Natural killer cell treated with Interleukin-12 subunit alpha and Interleukin-12 subunit beta and Interleukin-15 and Interleukin-18, amount 100 ng/mL, for 72 hours (primary cell): ENCODE measurements around the gene DDX31. TPM values are rescaled to one million over a fixed set of nuclear protein-coding genes. Genes with fewer than 3 reads are reported as not detected.
A peak's percentile ranks its signal among the peaks of the same experiment; 100 is the strongest.

ENCODE experiments used
- ATAC-seq, 2 donors: fragments of 150-1000 bp; cut with Tn5 transposase in 1 of 2; sonication (Bioruptor Pico), chemical (Tn5 transposase) in 1 of 2; 2 replicates each; pipeline ENCODE4 v1.10.0; 2021
- DNase-seq: peaks from one replicate; pipeline ENCODE4 v3.0.0; 2022; ENCODE audit warnings: low spot score
- H3K27ac Mint-ChIP-seq, 2 donors: 1 replicate in 1 of 2; 2 replicates in 1 of 2; pipeline ENCODE4 v1.8.0; 2022; ENCODE audit warnings: mixed read lengths in 2 of 2, mild to moderate bottlenecking in 1 of 2, moderate library complexity in 1 of 2
- H3K27me3 Mint-ChIP-seq, 2 donors: 1 replicate in 1 of 2; 2 replicates in 1 of 2; pipeline ENCODE4 v1.8.0; 2022; ENCODE audit warnings: mixed read lengths in 2 of 2
- H3K36me3 Mint-ChIP-seq: one replicate; pipeline ENCODE4 v1.8.0; 2022; ENCODE audit warnings: mixed read lengths
- H3K4me1 Mint-ChIP-seq, 2 donors: 1 replicate in 1 of 2; 2 replicates in 1 of 2; pipeline ENCODE4 v1.8.0; 2022; ENCODE audit warnings: low read depth in 2 of 2, mixed read lengths in 2 of 2, mild to moderate bottlenecking in 1 of 2
- H3K4me3 Mint-ChIP-seq: one replicate; pipeline ENCODE4 v1.8.0; 2022; ENCODE audit warnings: mixed read lengths
- H3K9me3 Mint-ChIP-seq: 2 replicates; pipeline ENCODE4 v1.8.0; 2022; ENCODE audit warnings: mixed read lengths
- total RNA-seq, 2 donors: library from RNA; stranded (reverse); gene quantifications; one replicate each; pipeline ENCODE4 v1.2.3, GENCODE V29; 2022

DDX31 gene
- total RNA-seq, 2 donors from 2014 or later: 17.6 to 31.0 TPM

DNA sequence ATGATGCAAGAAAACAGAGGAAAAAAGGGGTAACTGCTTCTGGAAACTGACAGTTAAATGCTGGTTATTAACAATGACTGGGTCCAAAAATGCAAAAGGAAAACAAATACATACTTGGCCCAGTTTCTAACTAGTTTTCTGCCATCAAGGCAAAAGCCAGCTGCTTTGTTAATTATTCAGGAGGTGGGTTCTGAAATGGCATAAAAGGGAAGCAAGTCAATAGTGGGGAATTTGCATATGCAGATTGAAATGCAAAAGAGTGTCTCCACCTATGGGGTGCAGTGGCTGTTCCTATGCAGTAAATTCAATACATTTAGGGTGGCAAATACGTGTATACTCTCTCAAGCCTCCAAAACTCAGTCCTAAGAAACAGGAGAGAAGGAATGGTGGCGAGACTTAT lies 54.0 kb downstream of the DDX31 start:
- DNase-seq (no peak), ATAC-seq (no peak)
- Mint-ChIP-seq H3K27ac (no peak overlapping the region), H3K4me1 (peaks cover 11 to 13% of the 10 kb centered on the region in 2 donors), H3K9me3 (no peaks in the 10 kb centered on the region), H3K27me3 (no peaks in the 10 kb centered on the region), H3K4me3 (no peak overlapping the region), H3K36me3 (peaks cover 38% of the 10 kb centered on the region)

DNA sequence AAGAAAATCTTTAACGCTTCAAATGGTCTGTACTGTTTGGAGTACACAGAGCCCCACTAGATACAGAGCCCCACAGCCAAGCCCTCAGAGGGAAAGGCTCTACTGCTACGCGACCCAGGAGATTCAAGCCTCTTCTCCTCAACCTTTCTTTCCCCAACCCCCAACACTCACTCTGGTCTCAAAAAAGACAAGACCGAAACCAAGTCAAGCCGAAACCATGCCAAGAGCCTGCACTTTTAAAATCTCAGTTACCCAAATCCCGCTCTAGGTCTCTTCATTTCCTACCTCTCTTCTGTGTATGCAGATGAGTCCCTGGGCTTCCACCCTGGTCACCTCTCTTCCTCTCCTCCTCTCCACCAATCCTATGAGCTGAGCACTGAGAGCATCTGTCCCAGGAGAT lies 55.5 kb downstream of the DDX31 start:
- H3K27ac Mint-ChIP-seq: no peak overlapping the region
- H3K36me3 Mint-ChIP-seq: peaks cover 38% of the 10 kb centered on the region
- H3K4me3 Mint-ChIP-seq: no peak overlapping the region
- ATAC-seq: no peak
- H3K9me3 Mint-ChIP-seq: no peaks in the 10 kb centered on the region
- H3K4me1 Mint-ChIP-seq: peaks cover 11 to 13% of the 10 kb centered on the region in 2 donors
- no peak for DNase-seq
- H3K27me3 Mint-ChIP-seq: no peaks in the 10 kb centered on the region

DNA sequence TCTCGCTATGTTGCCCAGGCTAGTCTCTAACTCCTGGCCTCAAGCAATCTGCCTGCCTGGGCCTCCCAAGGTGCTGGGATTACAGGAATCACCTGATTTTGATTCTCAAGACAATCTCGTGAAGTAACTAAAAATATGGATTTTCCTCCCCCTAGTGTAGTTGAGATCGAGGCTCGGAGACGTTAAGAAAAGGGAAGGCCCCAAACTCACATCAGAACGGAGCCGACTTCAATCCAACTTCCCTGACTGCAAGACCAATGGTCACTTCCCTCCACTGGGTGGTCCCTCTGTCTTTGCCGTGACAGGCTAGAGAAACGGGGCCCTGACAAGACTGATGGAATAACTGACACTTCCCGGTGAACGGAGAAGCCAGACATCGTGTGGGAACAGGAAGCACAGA lies 59.1 kb downstream of the DDX31 start:
- DNase-seq (no peak), ATAC-seq (no peak)
- no peak overlapping the region for H3K27ac Mint-ChIP-seq
- H3K27me3 Mint-ChIP-seq: no peaks in the 10 kb centered on the region
- peaks cover 19% of the 10 kb centered on the region for H3K36me3 Mint-ChIP-seq
- no peak overlapping the region for H3K4me3 Mint-ChIP-seq
- no peaks in the 10 kb centered on the region for H3K9me3 Mint-ChIP-seq
- H3K4me1 Mint-ChIP-seq: no peaks in the 10 kb centered on the region

DNA sequence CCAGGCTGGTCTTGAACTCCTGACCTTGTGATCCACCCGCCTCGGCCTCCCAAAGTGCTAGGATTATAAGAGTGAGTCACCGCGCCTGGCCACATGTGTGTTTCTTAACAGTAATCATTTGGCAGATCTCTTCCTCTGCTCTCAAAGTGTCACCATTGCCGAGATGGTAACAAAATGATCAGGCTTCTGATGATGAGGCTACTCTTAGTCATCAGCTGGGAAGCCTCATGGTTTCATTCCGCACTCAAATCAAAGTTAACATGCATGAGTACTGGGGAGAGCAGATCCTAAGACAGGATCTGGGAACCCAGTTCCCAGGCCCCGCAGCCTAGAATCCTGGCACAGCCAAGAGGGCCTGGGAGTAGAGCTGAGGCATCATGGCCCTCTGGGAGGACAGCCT lies 60.0 kb downstream of the DDX31 start:
- H3K4me1 Mint-ChIP-seq: no peaks in the 10 kb centered on the region
- peaks cover 24% of the 10 kb centered on the region for H3K36me3 Mint-ChIP-seq
- H3K9me3 Mint-ChIP-seq: no peaks in the 10 kb centered on the region
- no peak overlapping the region for H3K27ac Mint-ChIP-seq
- no peak overlapping the region for H3K4me3 Mint-ChIP-seq
- DNase-seq (no peak), ATAC-seq (no peak)
- H3K27me3 Mint-ChIP-seq: no peaks in the 10 kb centered on the region

DNA sequence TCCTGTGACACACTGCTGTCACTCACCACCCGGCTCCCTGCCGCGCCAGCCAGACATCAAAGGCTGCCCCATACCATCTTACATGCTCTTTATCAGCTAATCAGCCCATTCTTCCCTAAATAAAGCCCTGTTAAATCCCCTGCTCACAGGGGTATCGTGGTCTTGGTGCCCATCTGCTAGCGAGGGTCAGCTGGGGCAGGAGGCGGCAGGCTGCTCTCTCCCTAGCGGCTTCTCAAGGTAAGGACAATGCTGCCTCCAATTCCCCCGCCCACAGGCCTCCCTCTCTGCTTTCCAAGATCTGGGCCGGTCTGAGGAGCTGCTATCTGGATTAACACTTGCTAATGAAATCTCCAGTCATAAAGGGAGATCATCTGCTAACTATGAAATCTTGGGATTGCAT lies 60.6 kb downstream of the DDX31 start:
- no peaks in the 10 kb centered on the region for H3K9me3 Mint-ChIP-seq
- ATAC-seq: no peak
- H3K4me3 Mint-ChIP-seq: no peak overlapping the region
- H3K4me1 Mint-ChIP-seq: no peaks in the 10 kb centered on the region
- no peaks in the 10 kb centered on the region for H3K27me3 Mint-ChIP-seq
- no peak overlapping the region for H3K27ac Mint-ChIP-seq
- DNase-seq: no peak
- H3K36me3 Mint-ChIP-seq: peaks cover 20% of the 10 kb centered on the region

DNA sequence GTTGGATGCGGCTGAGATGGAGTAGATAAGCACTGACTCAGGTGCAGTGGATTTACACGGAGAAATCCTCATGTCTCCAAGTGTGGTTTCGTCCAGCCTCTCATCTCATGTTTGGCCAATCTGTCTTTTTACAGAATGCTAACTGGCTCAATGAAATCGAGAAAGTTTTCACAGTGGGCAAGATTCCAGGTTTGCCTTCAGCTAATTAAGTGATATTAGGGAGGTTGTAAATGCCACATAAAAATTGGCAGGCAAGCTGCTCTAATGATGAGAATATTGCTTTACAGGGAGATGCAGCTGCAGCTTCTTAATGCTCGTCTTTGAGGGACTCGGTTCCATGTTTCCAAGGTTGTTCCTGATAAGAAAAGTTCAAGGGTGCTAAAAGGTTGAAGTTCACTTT lies 63.7 kb downstream of the DDX31 start:
- Mint-ChIP-seq H3K4me1 (peaks cover 0 to 6% of the 10 kb centered on the region in 2 donors), H3K27me3 (no peaks in the 10 kb centered on the region), H3K9me3 (no peaks in the 10 kb centered on the region), H3K27ac (no peak overlapping the region), H3K4me3 (no peak overlapping the region), H3K36me3 (peaks cover 17% of the 10 kb centered on the region)
- ATAC-seq (no peak), DNase-seq (no peak)

DNA sequence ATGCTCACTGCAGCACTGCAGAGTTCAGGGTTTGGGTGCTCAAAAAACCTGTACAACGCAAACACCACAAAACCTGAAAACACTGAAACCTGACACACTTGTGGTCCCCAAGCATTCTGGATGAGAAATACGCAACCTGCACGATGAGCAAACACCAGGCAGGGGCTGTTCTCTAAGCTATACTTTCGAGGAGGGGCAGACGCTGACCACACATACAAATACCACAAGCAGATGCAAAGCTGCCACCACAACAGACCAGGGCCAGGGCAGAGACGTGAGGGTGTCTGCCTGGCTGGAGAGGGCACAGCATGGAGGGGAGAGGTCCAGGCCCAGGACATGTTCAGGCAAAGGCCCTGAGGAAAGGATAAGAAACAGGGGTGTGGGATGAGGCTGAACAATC lies 64.4 kb downstream of the DDX31 start:
- DNase-seq: no peak

DNA sequence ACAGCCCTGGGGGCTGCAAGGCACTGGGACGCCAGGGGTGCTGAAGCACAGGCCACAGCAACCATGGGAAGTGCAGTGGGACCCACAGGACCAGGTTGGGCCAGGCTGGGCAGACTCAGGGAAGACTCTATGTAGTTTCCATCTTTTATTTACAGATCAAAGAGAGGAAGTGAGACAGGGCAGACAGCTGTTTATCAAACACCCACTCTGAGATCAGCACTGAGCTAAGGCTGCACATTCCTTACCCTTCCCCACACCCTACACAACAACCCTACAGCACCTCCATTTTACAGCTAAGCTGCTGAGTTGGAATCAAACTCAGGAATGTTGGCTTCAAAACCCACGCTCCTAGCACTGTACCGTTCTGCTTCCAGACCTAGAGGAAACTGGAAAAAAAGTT lies 67.6 kb downstream of the DDX31 start:
- ATAC-seq (no peak), DNase-seq (no peak)
- H3K27ac Mint-ChIP-seq: no peak overlapping the region
- peaks cover 17% of the 10 kb centered on the region for H3K36me3 Mint-ChIP-seq
- no peak overlapping the region for H3K4me3 Mint-ChIP-seq
- H3K9me3 Mint-ChIP-seq: no peaks in the 10 kb centered on the region
- no peaks in the 10 kb centered on the region for H3K27me3 Mint-ChIP-seq
- peaks cover 0 to 9% of the 10 kb centered on the region in 2 donors for H3K4me1 Mint-ChIP-seq

More for the DNA sequence above, 64.4 kb downstream of the DDX31 start:
- ATAC-seq: no peak
- Mint-ChIP-seq H3K4me1 (peaks cover 0 to 6% of the 10 kb centered on the region in 2 donors), H3K9me3 (no peaks in the 10 kb centered on the region), H3K4me3 (no peak overlapping the region), H3K27ac (no peak overlapping the region), H3K27me3 (no peaks in the 10 kb centered on the region), H3K36me3 (peaks cover 17% of the 10 kb centered on the region)

DNA sequence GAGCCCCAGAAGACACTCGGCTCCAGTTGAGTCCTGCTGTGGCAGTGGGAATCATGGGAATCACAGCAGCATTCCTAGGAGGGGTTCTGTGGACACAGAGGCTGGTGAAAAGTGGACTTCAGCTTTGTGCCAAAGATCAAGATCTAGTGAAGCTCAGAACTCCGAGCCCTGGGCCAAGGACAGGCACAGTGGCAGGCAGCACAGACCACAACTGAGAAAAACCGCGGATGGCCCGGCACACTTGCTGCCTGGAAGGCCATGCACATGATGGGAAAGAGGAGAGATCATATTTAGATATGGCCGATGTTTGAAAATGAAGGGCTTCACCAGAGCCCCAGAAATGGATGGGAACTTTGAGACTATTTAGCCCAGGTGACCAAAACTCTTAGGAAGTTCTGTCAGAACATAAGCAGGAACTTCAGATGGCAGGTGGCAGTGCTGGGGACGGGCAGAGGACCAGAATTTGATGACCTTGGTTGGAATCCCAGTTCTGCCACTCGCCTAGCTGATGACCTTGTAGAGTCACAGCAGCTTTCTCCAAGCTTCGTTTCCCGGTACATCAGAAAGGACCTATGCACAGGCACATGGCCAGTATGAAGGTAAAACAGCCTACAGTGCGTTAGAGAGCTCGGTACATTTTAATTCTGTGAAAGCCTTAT lies 69.3 kb downstream of the DDX31 start:
- Mint-ChIP-seq H3K4me3 (no peak overlapping the region), H3K9me3 (no peaks in the 10 kb centered on the region), H3K4me1 (peaks cover 6 to 14% of the 10 kb centered on the region in 2 donors), H3K36me3 (peaks cover 8% of the 10 kb centered on the region), H3K27ac (no peak overlapping the region), H3K27me3 (no peaks in the 10 kb centered on the region)
- DNase-seq: no peak
- ATAC-seq: no peak

DNA sequence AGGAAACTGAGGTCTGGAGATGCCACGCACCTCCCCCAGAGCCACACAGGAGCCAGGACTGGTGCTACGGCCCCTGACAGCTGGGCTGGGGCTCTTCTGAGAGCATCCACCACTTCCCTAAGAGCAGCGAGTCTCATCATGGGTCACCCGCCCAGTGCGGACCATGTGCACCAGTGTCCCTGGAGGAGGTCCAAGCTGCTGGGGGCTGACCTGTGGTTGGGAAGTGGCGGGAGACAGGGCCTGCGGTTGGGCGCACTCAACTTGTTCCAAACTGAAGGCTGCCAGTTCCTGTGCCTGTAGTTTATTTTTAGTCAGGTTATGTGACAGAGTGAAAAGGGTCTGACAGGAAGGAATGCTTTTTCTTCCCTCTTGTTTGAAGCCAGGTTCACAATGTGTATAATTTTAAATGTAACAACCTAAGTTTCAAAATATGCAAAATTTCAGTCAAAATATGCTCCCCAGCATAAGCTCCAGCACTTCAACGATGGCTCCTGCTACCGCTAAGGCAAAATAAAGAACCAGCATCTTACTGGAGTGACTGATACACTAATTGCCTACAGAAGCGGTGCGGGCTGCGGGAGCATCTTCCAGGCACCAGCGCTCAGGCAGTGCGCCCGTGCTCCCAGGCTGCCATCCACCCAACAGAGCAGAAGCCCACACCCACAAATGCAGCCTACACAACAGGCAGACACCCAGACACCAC lies 72.6 kb downstream of the DDX31 start:
- Mint-ChIP-seq H3K27ac (no peak overlapping the region), H3K27me3 (peaks cover under 1 to 3% of the 10 kb centered on the region in 2 donors), H3K9me3 (no peaks in the 10 kb centered on the region), H3K4me1 (peaks cover 6 to 8% of the 10 kb centered on the region in 2 donors), H3K4me3 (no peak overlapping the region), H3K36me3 (peaks cover 6% of the 10 kb centered on the region)
- DNase-seq (no peak), ATAC-seq (peak in 1 of 2 donors; percentile 29)

DNA sequence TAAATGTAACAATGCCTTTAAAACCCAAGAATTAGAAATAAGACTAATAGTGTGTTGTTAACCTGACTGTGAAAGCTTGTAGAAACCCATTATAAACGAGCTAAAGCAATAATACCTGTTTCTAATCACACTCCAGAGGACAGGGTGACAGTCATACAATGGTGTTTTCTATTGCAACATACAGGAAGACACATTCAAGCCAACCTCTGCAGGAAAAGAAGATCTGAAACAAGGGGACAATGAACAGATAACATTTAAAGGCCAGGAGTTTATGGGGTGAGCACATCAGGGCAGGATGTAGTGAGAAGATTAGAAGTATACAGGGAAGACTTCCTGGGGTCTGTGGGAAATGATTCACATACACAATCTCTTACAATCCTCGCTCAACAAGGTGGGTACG lies 73.6 kb downstream of the DDX31 start:
- Mint-ChIP-seq H3K4me3 (no peak overlapping the region), H3K36me3 (peaks cover 6% of the 10 kb centered on the region), H3K27me3 (peaks cover 9 to 13% of the 10 kb centered on the region in 2 donors), H3K9me3 (no peaks in the 10 kb centered on the region), H3K4me1 (peaks cover 6 to 10% of the 10 kb centered on the region in 2 donors), H3K27ac (no peak overlapping the region)
- DNase-seq (no peak), ATAC-seq (no peak)

DNA sequence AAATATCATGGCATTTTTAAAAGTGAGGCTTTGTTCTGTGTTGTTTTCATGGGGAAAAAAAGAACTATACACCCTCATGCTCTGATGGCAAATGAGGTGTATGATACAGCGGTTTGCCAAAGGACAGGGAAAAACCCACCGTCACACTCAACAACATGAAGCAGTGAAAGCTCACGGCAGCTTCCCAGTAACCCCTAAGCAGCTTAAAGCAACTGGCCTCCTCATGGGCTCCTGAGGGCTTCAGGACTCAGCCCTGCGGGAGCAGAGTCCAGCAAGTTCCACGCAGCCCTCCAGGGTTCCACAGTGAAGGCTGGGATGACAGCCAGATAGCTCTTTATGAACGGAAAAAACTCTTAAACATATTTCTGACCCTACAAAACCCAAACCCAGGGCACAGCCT lies 74.5 kb downstream of the DDX31 start:
- ATAC-seq (no peak), DNase-seq (no peak)
- Mint-ChIP-seq H3K4me1 (peaks cover 6 to 11% of the 10 kb centered on the region in 2 donors), H3K27me3 (peaks cover 11 to 15% of the 10 kb centered on the region in 2 donors), H3K36me3 (peaks cover 6% of the 10 kb centered on the region), H3K27ac (no peak overlapping the region), H3K4me3 (no peak overlapping the region), H3K9me3 (no peaks in the 10 kb centered on the region)

DNA sequence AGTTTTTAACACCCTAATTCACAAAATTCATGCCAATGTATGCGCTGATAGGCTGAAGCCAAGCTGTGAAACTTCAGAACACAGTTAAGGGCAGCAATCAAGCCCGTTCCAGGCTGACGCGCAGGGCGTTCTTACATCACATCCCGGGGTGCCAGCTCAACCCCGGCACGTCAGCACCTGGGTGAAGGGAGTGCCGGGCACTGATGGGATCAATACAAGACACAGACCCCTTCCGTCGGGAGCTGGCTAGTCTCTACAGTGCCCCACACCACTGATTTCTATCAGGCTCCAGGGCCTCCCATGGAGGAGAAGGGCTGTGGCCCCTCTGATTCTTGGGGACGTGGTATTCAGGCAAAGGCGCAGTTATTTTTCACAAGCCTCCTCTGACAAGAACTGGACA lies 75.4 kb downstream of the DDX31 start:
- H3K9me3 Mint-ChIP-seq: no peaks in the 10 kb centered on the region
- peaks cover 15 to 16% of the 10 kb centered on the region in 2 donors for H3K27me3 Mint-ChIP-seq
- H3K4me1 Mint-ChIP-seq: peaks cover 6 to 14% of the 10 kb centered on the region in 2 donors
- DNase-seq: no peak
- H3K36me3 Mint-ChIP-seq: peaks cover 6% of the 10 kb centered on the region
- no peak overlapping the region for H3K27ac Mint-ChIP-seq
- H3K4me3 Mint-ChIP-seq: no peak overlapping the region
- ATAC-seq: no peak

DNA sequence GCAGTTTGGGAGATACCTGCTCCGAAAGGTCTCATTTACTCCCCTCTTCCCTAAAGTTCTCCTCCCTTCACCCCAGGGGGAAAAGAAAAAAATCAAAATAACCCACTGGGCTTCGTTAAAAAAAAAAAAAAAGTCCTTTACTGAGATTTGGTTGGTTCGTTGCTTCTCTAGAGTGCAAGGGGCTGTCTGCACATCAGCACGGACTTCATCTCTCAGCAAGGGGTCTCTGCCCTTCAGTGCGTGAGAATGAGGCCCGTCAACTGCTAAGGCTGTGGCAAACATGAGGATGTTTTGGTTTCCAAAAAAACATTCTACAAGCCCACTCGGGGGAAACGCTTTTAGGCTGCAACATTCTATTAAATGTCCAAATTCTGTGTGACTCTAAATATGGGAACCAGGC lies 77.3 kb downstream of the DDX31 start:
- ATAC-seq: no peak
- peaks cover 6% of the 10 kb centered on the region for H3K36me3 Mint-ChIP-seq
- H3K9me3 Mint-ChIP-seq: no peaks in the 10 kb centered on the region
- peaks cover 22% of the 10 kb centered on the region in 2 donors for H3K27me3 Mint-ChIP-seq
- no peak overlapping the region for H3K27ac Mint-ChIP-seq
- peaks cover 6 to 11% of the 10 kb centered on the region in 2 donors for H3K4me1 Mint-ChIP-seq
- no peak for DNase-seq
- H3K4me3 Mint-ChIP-seq: no peak overlapping the region
